NB4 (cell line): ENCODE results near the gene COMMD1.
A peak's percentile ranks its signal among the peaks of the same experiment; 100 is the strongest.

Experiments
- DNase-seq: peaks from one replicate; pipeline ENCODE4 v3.0.0; 2010; ENCODE audit warnings: low read depth
- H3K4me3 ChIP-seq: one replicate; pipeline ENCODE4 v1.5.1; 2011; ENCODE audit warnings: mild to moderate bottlenecking, low read depth, low read length, moderate library complexity
- CTCF ChIP-seq: IDR thresholded peaks from one replicate; pipeline ENCODE4 v1.5.1; 2012; ENCODE audit warnings: low read depth, low read length
- MAX ChIP-seq: IDR thresholded peaks from 2 replicates; pipeline ENCODE4 v1.6.1; 2011; ENCODE audit warnings: low read depth, low read length
- MYC ChIP-seq: IDR thresholded peaks from 2 replicates; pipeline ENCODE4 v1.6.1; 2011; ENCODE audit warnings: low read depth, low read length
- POLR2A ChIP-seq: IDR thresholded peaks from 2 replicates; pipeline ENCODE4 v1.6.1; 2011; ENCODE audit warnings: mild to moderate bottlenecking; ENCODE audit not compliant: insufficient read length; ENCODE audit errors: extremely low read depth

Gene COMMD1

DNA sequence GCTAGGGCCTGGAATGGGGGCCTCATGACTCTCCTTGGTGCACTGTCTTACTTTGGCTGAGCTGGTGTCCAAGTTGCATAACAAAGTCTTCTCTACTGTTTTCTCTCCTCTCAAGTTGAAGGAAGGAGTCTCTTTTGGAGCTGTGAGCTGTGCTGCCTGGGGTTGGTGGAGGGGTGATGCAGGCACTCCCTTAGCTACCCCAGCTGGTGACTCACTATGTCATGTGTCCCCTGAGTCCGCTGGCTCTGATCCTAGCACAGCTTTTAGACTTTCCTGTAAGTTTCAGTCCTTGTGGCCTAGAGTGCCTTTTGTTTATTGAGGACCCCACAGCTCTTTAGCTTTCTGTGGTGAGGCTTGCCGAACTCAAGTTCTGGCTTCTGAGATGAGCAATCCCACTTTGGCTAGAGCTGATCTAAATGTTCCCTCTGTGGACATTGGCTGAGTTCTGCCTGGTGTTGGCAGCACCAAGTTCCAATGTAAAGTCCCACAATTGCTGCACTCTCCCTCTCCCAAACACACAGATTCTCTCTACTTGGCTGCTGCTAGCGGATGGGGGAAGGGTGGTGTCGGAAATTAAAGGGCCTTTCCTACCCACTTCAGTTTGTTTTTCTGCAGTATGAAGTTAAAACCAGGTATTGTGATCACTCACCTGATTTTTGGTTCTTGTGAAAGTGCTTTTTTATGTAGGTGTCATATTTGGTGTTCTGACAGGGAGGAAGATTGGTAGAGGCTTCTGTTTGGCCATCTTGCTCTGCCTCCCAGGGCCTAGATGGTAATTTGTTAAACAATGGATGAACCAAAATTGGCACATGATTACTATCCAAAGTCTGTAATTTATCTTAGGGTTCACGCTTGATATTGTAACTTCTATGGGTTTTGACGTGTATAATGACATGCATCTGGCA is 83.2 kb downstream of the COMMD1 start:
- TF ChIP-seq POLR2A (no peak), MYC (no peak), MAX (0 out of 2 replicates have a peak, but pooled peaks have one; percentile 22), CTCF (no peak)

GRCh38 chr2:61993422-61994024 is 88.0 kb downstream of the COMMD1 start:
- H3K4me3 ChIP-seq = no peak overlapping the region
- peak; percentile 80 for DNase-seq
- peak; percentile 89 for TF ChIP-seq CTCF
- no peak for TF ChIP-seq POLR2A

More for the DNA sequence above, 83.2 kb downstream of the COMMD1 start:
- peak; percentile 63 for DNase-seq
- no peak overlapping the region for H3K4me3 ChIP-seq

DNA sequence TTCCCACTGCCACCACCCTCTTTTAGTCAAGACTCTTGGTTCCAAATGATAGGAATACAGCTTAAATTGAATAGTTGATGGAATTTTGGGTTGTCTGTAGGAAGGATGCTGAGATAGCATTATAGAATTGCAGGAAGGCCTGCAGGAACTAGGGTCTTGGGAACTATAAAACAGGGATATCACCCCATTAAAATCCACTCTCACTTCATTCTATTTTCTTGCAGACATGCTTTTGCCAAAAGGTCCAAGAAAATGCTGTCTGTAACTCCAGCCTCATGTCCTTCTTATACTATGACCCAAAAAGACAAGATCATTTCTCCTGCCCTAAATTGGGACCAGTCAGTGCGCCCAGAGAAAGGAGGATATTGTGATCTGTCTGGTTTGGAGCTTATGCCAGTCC is 89.1 kb downstream of the COMMD1 start:
- no peak for TF ChIP-seq MYC
- no peak for TF ChIP-seq CTCF
- no peak for TF ChIP-seq POLR2A
- TF ChIP-seq MAX = no peak
- no peak for DNase-seq
- H3K4me3 ChIP-seq = no peak overlapping the region

- H3K4me3 ChIP-seq = no peak overlapping the region
- TF ChIP-seq MYC (no peak), MAX (no peak), POLR2A (no peak), CTCF (no peak)
- peak; percentile 70 for DNase-seq
These were observed 89.6 kb downstream of the COMMD1 start for GRCh38 chr2:61995065-61995464.

DNA sequence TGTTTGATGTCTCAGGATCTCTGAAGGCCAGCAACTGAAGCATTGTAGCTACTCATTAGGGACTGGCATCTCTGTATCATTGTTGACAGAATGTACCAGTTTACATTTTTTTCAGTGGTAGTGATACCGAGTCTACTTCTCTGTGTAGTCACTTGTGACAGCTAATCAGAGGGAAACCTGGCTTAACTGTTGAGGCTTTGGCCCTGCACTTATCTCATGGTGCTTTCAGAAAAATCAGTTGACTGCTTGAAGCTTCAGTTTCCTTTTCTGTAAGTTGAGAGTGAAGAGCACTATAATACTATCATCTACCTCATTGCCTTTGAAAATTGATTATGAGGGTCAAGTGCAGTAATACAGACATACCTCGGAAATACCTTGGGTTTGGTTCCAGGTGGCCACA is 90.0 kb downstream of the COMMD1 start:
- no peak for DNase-seq
- H3K4me3 ChIP-seq = no peak overlapping the region
- TF ChIP-seq MAX (no peak), MYC (no peak), CTCF (no peak), POLR2A (no peak)
